Skeletal muscle satellite cell (primary cell): Measurements from ENCODE around the gene CD81.

Experiments used
- H3K27me3 ChIP-seq: 2 replicates; pipeline ENCODE4 v1.7.0; 2013; ENCODE audit warnings: low read length; ENCODE audit not compliant: control insufficient read depth, insufficient read depth
- H3K36me3 ChIP-seq: 2 replicates; pipeline ENCODE4 v1.7.0; 2013; ENCODE audit warnings: mild to moderate bottlenecking, control low read depth, low read length; ENCODE audit not compliant: insufficient read depth
- H3K4me1 ChIP-seq: 2 replicates; pipeline ENCODE4 v1.7.0; 2013; ENCODE audit warnings: low read length; ENCODE audit not compliant: control insufficient read depth, insufficient read depth
- H3K4me2 ChIP-seq: 2 replicates; pipeline ENCODE4 v1.7.0; 2013; ENCODE audit warnings: mild to moderate bottlenecking, low read length
- H3K4me3 ChIP-seq: 2 replicates; pipeline ENCODE4 v1.7.0; 2013; ENCODE audit warnings: low read length
- H3K9ac ChIP-seq: 2 replicates; pipeline ENCODE4 v1.7.0; 2013; ENCODE audit warnings: mild to moderate bottlenecking, low read depth, low read length, moderate library complexity
- H3K9me3 ChIP-seq: replicated peaks from 2 replicates; pipeline ENCODE4 v1.7.0; 2013; ENCODE audit warnings: mild to moderate bottlenecking, control low read depth, low read length

CD81 gene

DNA sequence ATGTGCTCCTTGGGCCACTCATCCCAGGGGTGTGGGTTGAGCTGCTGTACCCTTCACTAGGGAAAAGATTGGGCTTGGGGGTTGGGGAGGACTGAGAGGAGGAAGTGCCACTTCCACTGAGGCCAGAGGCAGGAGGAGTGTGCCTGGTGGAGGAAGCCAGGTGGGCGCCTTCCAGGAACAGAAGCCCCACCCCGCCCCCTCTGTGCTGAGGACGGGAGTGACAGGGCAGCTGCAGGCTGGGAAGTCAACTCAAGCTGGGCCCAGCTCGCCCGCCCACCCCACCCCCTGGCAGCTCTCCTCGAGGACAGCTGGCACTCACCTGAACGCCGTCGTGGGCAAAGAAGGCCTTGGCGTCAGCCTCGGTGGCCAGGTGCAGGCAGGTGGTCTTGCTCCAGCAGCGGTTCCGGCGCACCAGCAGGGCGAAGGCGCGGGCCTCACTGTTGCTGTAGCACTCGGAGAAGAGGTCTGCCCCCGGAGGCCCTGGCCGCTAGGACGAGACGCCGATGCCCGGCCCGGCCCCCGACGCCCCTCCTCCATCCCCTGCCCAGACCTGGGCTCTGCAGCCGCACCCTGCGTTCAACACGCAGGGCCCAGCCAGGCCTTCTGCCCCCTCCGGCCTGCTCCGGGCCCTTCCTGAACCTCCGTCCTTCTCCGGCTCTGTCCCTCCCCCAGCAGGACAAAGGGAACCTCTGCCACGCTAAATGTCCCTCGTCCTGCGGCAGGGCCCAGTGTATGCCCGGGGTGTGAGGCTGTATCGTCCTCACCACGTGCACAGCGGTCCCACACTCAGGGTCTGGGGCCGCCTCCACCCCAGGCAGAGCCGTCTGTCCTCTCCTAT is 36.9 kb downstream of the CD81 start:
- H3K9me3 ChIP-seq: no peaks in the 10 kb centered on the region
- no peak overlapping the region for H3K9ac ChIP-seq
- no peaks in the 10 kb centered on the region for H3K4me1 ChIP-seq
- H3K4me3 ChIP-seq: no peak overlapping the region
- no peak overlapping the region for H3K4me2 ChIP-seq
- H3K27me3 ChIP-seq: peaks cover 26% of the 10 kb centered on the region
- no peaks in the 10 kb centered on the region for H3K36me3 ChIP-seq

DNA sequence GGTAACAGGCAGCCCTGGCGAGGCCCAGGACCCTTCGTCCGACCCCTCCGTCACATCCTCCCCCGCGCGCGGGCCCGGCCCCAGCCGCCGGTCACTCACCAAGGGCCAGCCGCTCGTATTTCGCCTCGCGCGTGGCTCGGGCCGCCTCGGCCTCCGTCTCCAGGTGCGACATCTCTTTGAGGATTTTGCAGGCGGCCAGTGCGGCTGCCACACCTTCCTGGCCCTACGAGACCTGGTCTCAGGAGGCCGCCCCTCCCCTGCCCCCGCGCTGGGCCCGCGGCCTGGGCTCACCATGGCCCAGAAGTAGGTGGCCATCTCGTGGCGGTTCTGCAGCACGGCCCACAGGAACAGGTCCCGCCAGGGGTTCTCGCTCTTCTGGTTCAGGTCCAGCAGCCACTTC is 37.5 kb downstream of the CD81 start:
- no peaks in the 10 kb centered on the region for H3K9me3 ChIP-seq
- H3K4me1 ChIP-seq: no peaks in the 10 kb centered on the region
- H3K9ac ChIP-seq: no peak overlapping the region
- peaks cover 20% of the 10 kb centered on the region for H3K27me3 ChIP-seq
- H3K4me3 ChIP-seq: no peak overlapping the region
- no peaks in the 10 kb centered on the region for H3K36me3 ChIP-seq
- no peak overlapping the region for H3K4me2 ChIP-seq

DNA sequence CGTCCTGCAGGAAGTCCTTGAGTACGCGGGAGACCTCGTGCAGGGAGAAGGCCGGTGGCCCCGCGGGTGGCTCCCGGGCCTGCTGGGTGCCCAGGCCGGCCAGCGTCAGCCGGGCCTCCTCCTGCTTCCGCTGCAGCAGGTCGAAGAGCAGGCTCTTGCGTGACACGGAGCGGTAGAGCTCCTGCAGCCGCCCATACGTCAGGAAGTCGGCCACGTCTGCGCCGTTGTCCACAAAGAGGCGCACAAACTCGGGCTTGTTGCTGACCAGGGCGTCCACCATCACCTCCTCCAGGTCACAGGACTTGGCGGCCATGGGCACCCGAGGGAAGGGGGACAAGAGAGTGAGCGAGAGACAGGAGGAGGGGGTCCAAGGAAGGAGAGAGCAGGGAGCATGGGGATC is 38.1 kb downstream of the CD81 start:
- H3K36me3 ChIP-seq: no peaks in the 10 kb centered on the region
- H3K9me3 ChIP-seq: no peaks in the 10 kb centered on the region
- H3K4me2 ChIP-seq: no peak overlapping the region
- H3K4me3 ChIP-seq: no peak overlapping the region
- H3K27me3 ChIP-seq: peaks cover 16% of the 10 kb centered on the region
- no peaks in the 10 kb centered on the region for H3K4me1 ChIP-seq
- H3K9ac ChIP-seq: no peak overlapping the region

DNA sequence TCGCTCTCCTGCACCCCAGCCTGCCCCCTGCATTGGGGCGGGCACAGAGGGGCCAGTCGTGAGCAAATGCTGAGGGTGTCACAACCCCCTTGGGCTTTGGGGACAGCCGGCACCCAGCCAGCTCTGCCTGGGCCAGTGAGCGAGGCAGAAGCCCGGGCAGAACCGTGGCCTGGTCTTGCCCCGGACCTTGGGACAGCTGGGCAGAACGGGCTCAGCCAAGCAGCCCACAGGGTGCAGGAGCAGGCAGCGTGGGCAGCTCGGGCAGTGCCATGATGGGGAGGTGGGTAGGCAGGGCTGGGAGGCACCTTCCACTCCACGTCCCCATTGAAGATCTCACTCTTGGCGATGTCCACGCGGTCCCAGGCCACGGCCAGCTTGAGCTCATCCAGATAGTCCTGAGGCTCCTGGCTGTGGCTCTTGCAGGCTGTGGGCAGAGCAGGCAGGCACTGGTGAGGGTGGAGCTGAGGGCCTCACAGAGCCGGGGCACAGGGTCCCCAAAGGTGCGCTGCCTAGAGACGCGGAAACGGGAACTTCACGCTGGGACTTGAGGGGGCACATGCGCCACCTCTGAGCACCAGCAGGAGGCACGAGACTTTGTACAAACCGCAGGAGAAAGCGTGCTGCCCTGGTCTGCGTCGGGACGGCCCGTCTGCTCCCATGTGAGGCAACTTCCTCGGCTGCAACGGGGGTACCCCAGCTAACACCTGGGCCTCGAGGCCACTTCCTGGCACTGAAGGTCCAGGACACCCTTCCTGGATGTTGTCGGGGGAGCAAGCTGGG is 38.7 kb downstream of the CD81 start:
- Histone ChIP-seq H3K4me1 (no peaks in the 10 kb centered on the region), H3K36me3 (no peaks in the 10 kb centered on the region), H3K9ac (no peak overlapping the region)

DNA sequence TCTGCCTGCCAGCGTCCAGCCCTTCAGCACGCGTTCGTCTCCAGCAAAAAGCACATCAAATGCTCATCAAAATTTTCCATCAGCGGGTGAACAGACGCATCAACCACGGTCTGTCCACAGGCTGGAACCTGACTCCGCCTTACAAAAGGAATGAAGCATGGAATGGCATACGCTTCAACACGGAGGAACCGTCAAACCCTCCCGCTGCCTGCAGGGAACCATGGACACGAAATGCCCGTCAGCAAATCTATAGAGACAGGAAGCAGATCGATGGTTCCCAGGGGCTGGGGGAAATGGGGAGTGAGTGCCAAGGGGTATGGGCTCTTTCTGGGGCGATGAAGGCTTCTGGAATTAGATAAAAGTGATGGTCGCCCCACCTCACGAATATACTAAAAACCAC is 39.7 kb downstream of the CD81 start:
- no peak overlapping the region for H3K9ac ChIP-seq
- no peak overlapping the region for H3K4me3 ChIP-seq
- no peaks in the 10 kb centered on the region for H3K9me3 ChIP-seq
- H3K4me1 ChIP-seq: no peaks in the 10 kb centered on the region
- H3K36me3 ChIP-seq: no peaks in the 10 kb centered on the region
- H3K27me3 ChIP-seq: peaks cover 16% of the 10 kb centered on the region
- no peak overlapping the region for H3K4me2 ChIP-seq

More for the DNA sequence above, 38.7 kb downstream of the CD81 start:
- no peaks in the 10 kb centered on the region for H3K9me3 ChIP-seq
- H3K4me3 ChIP-seq: no peak overlapping the region
- peaks cover 16% of the 10 kb centered on the region for H3K27me3 ChIP-seq
- H3K4me2 ChIP-seq: no peak overlapping the region

DNA sequence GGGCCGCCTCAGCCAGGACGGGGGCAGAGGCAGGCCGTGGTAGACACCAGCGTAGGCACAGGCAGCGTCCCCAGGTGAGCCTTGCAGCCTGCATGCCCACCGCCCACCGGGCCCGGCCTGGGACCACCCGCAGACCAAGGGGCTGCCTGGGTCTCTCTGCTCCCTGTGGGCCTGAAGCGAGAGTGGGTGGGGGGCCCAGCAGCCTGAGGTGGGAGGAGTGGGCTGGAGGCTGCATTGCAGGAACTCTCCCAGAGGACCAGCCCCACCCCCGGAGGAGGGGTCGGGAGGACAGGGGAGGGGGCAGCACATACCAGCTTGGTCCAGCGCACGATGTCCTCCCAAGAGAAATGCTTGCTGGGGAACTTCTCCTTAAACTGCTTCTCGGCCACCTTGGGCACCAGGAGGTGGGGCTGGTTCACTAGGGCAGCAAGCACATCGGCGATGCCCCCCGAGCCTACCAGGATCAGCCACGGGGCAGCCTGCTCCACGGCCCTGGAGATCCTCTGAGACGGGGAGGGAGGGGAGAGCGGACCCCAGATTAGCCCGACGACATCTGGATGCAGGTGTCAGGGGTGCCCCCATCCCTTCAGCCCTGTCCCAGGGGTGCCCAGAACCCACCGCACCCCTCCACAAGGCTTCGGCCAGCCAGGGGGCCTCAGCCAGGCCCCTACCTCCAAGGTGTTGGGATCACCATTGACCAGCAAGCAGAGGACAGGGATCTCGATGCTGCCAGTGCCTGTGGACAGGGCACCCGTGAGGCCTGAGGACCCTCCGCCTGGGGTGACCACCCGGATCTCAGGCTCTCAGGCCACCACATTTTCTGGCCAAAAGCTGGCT is 41.0 kb downstream of the CD81 start:
- no peaks in the 10 kb centered on the region for H3K36me3 ChIP-seq
- peaks cover 8% of the 10 kb centered on the region for H3K27me3 ChIP-seq
- no peak overlapping the region for H3K4me3 ChIP-seq
- no peaks in the 10 kb centered on the region for H3K9me3 ChIP-seq
- H3K9ac ChIP-seq: no peak overlapping the region
- H3K4me2 ChIP-seq: no peak overlapping the region
- no peaks in the 10 kb centered on the region for H3K4me1 ChIP-seq

DNA sequence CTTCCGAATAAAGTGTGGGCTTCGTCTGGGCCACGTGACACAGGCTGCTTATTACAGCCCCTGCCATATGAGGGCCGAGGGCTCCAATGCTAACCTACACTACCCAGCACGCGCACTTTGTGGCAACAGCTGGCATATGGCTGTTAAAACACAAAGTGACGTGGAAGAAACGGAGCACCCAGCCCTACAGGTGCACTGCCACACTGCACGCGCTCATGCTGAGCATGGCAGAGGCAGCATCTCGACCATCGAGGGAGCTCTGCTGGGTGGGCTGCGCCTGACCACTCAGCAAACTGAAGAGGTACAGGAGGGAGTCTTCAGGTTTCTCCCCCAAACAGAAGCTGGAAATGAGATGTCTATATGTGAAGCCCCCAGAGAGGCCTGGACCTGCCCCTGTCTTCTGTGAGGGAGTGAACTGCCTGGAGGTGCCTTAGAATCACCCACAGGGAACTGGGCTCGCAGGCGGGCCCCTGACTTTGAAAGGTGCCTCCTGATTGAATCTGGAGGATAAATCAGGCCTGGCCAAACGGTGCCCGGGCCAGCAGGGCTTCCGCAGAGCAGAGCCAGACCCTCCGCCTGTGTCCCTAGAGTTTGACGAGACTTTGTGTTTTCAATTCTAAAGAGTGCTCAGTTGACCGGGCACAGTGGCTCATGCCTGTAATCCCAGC is 41.7 kb downstream of the CD81 start:
- Histone ChIP-seq H3K4me2 (no peak overlapping the region), H3K27me3 (peaks cover 8% of the 10 kb centered on the region), H3K36me3 (no peaks in the 10 kb centered on the region), H3K4me1 (no peaks in the 10 kb centered on the region), H3K9ac (no peak overlapping the region), H3K4me3 (no peak overlapping the region), H3K9me3 (no peaks in the 10 kb centered on the region)

DNA sequence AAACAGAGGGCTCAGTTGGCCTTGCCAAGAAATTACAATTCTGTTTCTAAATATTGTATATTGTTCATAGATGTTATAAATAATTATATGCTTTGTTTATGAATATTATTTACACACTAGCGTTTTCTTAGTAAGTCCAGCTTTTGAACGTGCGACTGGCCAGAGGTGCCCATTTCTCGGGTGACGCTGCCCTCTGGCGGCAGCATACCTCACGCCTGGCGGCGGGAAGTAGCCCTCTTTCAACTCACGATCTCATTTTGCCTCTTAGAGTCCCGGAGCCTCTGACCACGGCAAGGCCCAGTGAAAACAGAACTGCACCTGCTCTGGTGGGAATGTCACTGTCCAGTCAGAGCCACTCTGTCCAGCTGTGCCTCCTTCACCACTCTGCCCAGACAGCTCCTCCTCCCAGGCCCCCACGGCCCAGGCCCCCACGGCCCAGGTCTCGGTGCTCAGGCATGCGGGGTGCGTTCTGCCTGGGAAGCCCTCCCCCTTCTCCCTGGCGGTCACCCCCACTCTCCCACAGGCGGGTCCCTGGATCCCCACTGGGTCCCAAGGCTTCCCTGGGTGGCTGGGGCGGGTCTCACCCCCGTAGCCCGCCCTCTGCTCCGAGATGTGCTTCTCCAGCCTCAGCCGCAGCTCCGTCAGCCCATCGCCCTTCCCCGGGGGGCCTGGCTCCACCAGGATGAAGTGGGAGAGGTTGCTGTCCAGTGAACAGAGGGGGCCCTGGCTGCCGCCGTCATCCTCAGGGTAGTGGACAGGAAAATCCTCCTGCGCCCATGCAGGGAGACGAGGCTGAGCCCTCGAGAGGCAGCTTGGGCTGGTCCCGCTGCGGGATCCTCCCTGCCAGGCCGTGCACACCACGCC is 42.8 kb downstream of the CD81 start:
- Histone ChIP-seq H3K36me3 (no peaks in the 10 kb centered on the region), H3K4me1 (no peaks in the 10 kb centered on the region), H3K9ac (no peak overlapping the region), H3K4me2 (no peak overlapping the region), H3K4me3 (no peak overlapping the region), H3K9me3 (no peaks in the 10 kb centered on the region), H3K27me3 (peaks cover 8% of the 10 kb centered on the region)

DNA sequence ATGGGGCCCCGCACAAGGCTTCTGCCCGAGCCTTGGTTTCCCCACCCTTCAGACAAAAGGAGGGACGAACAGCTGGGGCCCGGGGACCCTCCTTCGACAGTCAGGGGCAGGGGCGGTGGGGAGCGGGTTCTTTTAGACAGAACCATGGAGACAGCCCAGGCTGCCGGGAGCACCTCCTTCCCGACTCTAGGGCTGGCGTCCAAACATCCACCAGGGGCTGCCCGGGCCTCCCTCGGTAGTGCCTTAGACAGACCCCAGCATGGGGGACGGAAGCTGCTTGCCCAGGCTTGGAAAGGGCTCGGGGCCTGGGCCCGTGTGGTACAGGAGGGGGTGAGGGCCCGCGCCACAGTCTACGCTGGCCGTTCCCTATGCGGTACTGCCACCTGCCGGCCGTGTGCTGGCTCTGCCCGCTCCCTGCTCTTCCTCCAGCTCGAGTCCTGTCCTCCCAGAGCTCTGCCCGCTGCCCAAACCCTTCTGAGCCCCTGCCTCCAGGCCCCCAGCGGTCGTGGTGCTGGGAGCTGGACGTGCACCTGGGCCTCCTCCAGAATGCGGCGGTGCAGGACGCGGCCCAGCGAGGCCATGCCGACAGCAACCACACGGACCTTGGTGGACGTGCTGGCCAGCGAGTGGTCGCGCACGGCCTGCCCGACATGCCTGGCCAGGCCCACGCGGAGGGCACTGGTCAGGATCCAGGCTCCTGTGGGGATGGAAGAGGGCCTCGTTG is 43.6 kb downstream of the CD81 start:
- peak overlapping the region; percentile 28 for H3K4me2 ChIP-seq
- no peaks in the 10 kb centered on the region for H3K9me3 ChIP-seq
- no peaks in the 10 kb centered on the region for H3K4me1 ChIP-seq
- H3K4me3 ChIP-seq: no peak overlapping the region
- no peak overlapping the region for H3K9ac ChIP-seq
- no peaks in the 10 kb centered on the region for H3K36me3 ChIP-seq
- peaks cover 5% of the 10 kb centered on the region for H3K27me3 ChIP-seq
